ENCODE measurements around the gene GPSM1.

DNA sequence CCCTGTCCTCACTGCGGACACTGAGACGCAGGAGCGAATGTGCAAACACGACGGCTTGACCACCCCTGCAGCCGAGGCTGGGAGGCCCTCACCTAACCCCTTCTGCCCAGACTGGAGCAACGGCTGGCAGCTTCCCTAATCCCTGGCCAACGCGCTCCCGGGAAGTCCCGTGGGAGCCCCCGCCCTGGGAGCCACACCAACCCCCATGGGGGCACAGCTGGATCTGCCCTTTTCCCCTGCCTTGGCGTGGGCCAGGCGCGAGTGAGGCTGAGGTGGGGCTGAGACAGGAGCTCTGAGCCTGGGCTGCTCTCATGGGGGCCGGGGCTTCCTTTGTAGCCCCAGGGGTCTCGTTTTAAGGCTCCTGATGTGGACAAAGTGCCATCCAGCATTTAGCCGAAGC is 40.9 kb downstream of the GPSM1 start:
- TF ChIP-seq PHTF2 (CRISPR knock-in tag; IDR thresholded peaks at IDR 0.05) (no peak), POLR2AphosphoS5 (IDR thresholded peaks at IDR 0.05; ENCODE audit: control insufficient read depth, insufficient read depth, low read depth, low read length) (no peak), ATF1 (CRISPR knock-in tag; IDR thresholded peaks at IDR 0.05) (no peak), ATF1 (tag; IDR thresholded peaks at IDR 0.05) (no peak), ZC3H11A (IDR thresholded peaks at IDR 0.05; ENCODE audit: low read depth, low read length) (no peak), YBX1 (IDR thresholded peaks at IDR 0.05) (no peak), YY1 (IDR thresholded peaks at IDR 0.05; ENCODE audit: borderline replicate concordance in 1 of 3, control insufficient read depth in 1 of 3, extremely low read depth in 1 of 3, insufficient read depth in 3 of 3, insufficient read length in 1 of 3, insufficient replicate concordance in 2 of 3, low read depth in 1 of 3, low read length in 2 of 3) (no peak), DPF2 (IDR thresholded peaks at IDR 0.05) (no peak), SAP30 (IDR thresholded peaks at IDR 0.05; ENCODE audit: borderline replicate concordance, insufficient read depth, low read depth, low read length, poor library complexity, severe bottlenecking) (no peak), GABPB1 (CRISPR knock-in tag; IDR thresholded peaks at IDR 0.05) (no peak), CBX8 (IDR thresholded peaks at IDR 0.05; ENCODE audit: borderline replicate concordance, extremely low read depth, low read depth, low read length, poor library complexity, severe bottlenecking) (no peak), SIX5 (IDR thresholded peaks at IDR 0.05; ENCODE audit: borderline replicate concordance in 1 of 2, insufficient read depth in 1 of 2, low read depth in 1 of 2, low read length in 2 of 2) (no peak)
- TF ChIP-seq, protein P1, sequence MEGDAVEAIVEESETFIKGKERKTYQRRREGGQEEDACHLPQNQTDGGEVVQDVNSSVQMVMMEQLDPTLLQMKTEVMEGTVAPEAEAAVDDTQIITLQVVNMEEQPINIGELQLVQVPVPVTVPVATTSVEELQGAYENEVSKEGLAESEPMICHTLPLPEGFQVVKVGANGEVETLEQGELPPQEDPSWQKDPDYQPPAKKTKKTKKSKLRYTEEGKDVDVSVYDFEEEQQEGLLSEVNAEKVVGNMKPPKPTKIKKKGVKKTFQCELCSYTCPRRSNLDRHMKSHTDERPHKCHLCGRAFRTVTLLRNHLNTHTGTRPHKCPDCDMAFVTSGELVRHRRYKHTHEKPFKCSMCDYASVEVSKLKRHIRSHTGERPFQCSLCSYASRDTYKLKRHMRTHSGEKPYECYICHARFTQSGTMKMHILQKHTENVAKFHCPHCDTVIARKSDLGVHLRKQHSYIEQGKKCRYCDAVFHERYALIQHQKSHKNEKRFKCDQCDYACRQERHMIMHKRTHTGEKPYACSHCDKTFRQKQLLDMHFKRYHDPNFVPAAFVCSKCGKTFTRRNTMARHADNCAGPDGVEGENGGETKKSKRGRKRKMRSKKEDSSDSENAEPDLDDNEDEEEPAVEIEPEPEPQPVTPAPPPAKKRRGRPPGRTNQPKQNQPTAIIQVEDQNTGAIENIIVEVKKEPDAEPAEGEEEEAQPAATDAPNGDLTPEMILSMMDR (IDR thresholded peaks at IDR 0.05 in 2 of 3, conservative IDR thresholded peaks at IDR 0.05 in 1 of 3; ENCODE audit: insufficient read depth in 2 of 3, low read depth in 1 of 3, low read length in 3 of 3), result no peak
- TF ChIP-seq, protein P2, sequence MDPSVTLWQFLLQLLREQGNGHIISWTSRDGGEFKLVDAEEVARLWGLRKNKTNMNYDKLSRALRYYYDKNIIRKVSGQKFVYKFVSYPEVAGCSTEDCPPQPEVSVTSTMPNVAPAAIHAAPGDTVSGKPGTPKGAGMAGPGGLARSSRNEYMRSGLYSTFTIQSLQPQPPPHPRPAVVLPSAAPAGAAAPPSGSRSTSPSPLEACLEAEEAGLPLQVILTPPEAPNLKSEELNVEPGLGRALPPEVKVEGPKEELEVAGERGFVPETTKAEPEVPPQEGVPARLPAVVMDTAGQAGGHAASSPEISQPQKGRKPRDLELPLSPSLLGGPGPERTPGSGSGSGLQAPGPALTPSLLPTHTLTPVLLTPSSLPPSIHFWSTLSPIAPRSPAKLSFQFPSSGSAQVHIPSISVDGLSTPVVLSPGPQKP (CRISPR knock-in tag; IDR thresholded peaks at IDR 0.05), result no peak

Data from K562 (cell line).